HG03469 (cell line): Measurements from ENCODE around the gene RIN2.
"Not testable (repeated sequence)": the region's sequence is repeated elsewhere in the genome, so short reads cannot be mapped to it uniquely, and the experiment has no call there.

ENCODE experiments used
- ATAC-seq: cut with Tn5 transposase; IDR thresholded peaks from one replicate; pipeline ENCODE4 v1.9.1; 2021; ENCODE audit warnings: mild to moderate bottlenecking, moderate library complexity, moderate number of reproducible peaks; ENCODE audit not compliant: unreplicated experiment

RIN2 gene

DNA sequence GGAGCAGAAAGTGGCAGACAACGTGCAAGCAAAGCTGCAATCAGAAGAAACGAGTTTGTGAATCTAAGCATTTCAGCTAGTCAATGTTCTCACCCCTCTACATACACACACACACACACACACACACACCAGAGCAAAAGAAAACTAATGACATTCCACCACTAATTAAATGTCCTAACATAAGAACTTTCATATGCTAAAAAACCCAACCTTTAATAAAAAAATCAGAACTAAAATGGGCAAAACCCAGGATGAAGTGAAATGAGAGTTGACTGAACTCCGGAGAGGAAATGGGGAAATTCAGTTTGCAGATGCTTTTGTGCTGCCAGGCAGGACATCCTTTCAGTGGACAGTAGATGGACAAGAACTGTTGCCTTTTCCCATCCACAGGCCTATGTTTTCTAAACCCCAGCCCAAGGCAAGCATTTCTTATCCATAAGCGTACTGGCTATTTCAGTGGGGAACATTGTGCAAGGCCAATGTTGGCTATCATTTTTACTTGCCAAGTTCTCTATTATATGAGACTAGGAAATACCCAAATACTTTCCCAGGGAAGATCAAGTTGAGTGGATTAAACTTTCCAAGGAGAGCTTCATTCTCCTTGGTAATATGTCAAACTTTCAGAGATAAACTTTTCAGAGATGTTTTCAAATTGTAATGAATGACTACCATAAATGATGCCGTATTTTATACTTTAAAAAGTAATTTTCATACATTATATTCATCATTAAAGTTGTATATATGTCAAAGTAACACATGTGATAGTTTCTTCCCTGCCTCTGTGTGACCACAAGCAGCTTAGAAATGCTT, 27.3 kb downstream of the RIN2 start:
- ATAC-seq = no peak

DNA sequence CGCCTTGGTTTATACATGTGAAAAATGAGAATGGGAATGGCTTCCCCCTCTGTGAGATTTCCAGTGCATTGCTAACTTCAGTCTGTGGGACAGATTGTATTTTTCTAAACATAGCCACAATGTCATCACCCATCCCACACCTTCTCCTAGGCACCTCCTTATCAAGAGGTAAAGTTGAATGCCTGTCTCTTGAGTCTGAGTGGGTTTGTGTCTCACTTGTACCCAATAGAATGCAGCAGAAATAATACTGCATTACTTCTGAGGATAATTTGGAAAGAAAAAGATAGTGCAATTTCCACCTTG, 27.9 kb downstream of the RIN2 start:
- no peak for ATAC-seq

DNA sequence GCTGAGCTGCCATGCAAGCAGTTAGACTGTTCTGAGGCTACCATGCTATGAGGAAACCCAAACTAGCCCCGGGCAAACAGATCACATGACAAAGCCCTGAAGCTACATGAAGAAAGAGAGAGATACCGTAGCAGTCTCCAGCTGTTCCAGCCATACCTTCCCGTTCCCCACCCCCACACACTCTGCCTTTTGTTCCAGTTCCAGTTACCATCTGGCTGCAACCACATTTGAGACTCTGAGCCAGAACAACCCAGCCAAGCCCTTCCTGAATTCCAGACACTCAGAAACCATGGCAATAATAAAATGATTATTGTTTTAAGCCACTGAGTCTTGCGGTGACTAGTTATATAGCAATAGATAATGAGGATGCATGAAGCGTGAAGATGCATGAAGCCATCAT, 28.3 kb downstream of the RIN2 start:
- no peak for ATAC-seq

DNA sequence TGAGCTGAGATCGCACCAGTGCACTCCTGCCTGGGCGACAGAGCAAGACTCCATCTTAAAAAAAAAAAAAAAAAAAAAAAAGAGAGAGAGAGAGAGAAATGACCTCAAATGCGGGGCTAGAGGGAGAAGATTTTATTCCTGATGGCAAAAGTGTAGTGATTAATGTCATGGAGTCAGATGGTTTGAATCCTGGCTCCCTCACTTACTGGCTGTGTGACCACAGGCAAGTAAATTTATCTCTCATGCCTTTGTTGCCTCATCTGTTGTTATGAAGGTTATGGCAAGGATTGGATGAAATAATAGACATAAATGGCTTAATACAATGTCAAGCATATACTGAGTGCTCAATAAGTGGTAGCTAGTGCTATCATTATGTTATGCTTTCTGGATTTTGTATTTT, 29.3 kb downstream of the RIN2 start:
- no peak for ATAC-seq

DNA sequence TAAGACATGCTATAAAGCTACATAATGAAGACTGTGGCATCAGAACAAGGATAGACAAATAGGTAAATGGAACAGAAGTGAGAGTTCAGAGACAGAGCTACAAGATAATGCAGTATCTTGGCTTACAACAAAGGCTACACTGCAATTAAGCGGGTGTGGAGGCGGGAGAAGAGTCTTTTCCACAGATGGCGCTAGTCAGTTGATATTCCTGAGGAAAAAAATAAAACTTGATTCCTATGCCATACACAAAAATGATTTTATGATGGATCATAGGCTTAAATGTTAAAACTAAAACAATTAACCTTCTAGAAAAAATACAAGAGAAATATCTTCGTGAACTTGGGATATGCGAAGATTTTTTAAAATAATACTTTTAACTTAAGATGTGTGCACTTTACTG, 31.0 kb downstream of the RIN2 start:
- no peak for ATAC-seq

DNA sequence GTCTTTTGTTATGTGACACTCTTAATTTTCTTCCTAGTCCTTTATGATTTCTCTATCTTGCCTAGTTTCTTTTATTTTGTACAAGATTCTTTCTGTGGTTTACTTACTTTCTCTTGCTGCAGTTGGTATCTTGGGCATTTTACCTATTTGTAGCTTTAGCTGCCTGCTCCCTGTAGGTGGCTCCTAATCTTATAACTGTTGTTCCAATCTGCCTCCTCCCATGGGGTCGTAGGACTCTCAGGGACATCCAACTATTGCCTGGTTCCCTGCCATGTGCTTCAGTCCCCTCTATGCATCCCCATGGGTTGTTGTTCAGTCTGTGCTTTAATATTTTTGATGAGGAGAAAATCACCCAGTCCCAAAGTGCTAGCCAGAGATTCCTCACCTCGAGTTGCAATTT, 31.4 kb downstream of the RIN2 start:
- no peak for ATAC-seq

DNA sequence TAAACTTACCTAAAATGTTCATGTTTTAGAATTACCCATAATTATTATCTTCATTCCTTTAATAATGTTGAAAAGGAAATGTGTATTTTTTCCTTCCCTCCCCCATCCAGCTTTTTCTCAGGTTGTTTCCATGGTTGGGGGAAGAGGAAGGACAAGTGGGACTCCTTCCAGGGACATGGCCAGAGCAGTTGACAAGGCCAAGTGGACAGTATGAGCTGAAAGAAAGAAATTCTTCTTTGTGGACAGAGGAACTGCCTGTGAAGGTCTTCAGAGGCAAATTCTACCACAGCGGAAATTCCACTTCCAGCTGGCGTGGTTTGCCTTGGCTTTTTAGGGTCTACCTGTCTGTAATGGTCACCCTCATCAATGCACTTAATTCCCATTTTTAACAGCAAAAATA, 33.8 kb downstream of the RIN2 start:
- ATAC-seq = no peak

DNA sequence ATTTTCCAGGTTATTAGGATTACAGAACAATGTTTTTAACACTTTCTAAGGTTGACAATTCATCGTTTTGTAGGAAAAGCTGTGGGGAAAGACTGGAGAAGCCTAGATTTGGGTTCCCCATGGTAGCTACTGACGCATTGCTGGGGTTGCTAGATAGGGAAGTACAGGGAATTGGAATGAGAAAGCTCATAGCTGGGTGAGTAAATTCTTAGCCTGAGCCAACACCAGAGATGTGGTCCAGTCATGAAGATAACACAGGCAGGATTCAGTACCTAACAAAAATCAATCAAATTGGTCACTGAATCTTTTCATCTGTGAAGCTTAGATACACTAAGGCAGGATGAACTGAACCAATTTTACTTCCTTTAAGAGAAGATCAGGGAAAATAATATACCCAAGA, 35.7 kb downstream of the RIN2 start:
- ATAC-seq = no peak

DNA sequence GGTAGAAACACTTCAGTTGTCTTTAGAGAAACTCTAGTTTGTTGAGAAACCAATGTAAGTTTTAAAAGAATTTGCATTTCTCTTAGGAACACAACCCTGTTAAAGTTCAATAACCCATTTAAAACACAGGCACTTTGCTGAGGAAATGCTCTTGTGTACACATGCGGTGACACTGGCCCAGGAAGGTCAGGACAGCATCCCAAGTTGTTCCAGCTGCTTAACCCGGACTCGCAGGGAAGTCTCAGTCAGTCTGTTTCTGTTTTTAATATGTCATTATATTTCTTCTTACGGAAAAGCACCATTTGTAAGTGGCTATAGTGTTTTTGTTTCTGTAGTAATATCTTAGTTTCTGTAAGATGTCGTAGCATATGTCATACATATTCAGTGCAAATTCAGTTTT, 36.9 kb downstream of the RIN2 start:
- no peak for ATAC-seq

DNA sequence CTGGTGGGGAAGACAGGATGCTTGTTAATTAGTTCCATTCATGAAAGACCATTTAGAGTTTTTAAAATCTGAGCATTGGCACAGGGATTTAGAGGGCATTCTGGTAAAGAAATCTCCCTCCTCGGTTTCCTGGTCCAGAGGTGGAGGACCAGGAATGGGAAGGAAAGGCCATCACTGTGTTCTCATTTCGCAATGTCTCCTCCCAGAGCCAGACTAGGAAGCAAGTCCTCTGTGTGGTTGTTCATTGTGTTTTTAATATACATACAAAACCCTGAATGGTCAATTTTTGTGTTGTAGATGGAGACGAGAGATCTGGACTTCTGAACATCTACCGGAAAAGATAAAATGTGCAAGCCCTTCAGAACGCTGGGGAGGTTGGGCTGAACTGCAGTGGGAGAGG, 41.3 kb downstream of the RIN2 start:
- ATAC-seq = no peak

DNA sequence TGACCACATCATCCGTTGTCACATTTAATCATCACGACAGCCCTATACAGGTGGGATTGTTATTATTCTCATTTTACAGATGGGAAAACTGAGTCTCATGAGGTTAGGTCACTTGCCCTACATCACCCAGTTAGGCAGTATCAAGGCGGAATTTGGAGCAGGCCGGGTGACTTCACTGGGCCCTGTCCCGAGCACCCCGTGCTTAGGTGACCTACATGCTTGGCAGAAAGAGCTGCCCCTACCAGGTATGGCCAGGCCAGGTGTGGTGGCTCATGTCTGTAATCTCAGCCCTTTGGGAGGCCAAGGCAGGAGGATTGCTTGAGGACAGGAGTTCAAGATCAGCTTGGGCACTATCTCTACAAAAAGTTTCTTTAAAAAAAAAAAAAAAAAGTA, 44.0 kb downstream of the RIN2 start:
- no peak for ATAC-seq

DNA sequence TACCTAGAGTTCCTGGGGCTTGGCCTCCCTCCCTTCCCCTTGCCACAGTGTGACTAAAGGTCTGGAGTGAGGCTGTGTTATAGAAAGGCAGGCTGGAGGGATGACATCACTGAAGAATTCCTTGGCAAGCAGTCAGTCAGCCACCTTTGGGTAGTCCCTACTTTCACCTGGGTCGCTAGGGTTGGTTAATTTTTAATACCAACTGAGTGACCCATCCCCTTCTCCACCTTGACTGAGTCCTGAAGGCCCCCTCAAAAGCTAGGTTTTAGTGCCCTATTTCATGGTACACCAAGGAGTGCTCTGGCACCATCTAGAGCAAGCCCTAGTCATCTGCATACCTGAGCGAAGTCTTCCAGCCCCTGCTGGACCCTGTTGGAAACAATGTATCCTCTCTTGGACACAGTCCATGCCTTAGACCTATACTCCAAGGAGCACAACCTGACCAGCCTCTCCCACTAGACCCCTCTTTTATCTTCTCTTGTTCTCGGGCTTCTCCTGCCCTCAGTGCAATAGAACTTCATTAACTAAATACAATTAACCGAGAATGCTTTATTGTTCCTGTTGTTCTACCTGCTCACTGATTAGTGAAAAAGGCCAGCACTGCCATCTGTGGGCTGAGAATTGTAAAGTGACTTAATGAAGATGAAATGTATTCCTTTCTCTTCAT, 44.6 kb downstream of the RIN2 start:
- no peak for ATAC-seq

DNA sequence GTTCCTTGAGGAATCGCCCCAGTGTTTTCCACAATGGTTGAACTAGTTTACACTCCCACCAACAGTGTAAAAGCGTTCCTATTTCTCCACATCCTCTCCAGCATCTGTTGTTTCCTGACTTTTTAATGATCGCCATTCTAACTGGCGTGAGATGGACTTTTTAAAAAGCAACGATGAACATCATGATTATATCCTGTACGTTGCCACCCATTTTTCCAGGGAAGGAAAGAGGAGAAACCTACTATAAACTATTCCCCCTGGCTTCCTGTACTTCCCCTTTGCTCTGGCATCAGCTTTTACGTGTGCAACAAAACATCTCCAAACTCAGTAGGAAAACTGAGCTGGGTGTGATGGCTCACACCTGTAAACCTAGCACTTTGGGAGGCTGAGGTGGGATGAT, 48.2 kb downstream of the RIN2 start:
- ATAC-seq = not testable (repeated sequence)

DNA sequence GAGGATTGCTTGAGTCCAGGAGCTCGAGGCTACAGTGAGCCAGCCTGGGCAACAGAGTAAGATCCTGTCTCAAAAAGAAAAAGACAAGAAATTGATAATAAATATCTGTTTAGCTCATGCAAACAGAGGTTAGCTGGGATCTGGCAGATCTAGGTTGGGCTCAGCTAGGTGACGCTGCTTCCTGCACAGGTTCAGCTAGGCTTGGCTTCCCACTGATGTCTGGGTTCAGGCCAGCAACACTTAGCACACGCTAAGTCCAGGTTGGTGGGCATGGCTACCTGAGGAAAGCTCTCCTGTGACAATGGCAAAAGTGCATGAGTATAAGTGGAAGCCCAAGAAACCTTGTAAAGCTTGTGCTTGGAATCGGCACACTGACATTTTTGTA, 48.7 kb downstream of the RIN2 start:
- ATAC-seq = no peak

DNA sequence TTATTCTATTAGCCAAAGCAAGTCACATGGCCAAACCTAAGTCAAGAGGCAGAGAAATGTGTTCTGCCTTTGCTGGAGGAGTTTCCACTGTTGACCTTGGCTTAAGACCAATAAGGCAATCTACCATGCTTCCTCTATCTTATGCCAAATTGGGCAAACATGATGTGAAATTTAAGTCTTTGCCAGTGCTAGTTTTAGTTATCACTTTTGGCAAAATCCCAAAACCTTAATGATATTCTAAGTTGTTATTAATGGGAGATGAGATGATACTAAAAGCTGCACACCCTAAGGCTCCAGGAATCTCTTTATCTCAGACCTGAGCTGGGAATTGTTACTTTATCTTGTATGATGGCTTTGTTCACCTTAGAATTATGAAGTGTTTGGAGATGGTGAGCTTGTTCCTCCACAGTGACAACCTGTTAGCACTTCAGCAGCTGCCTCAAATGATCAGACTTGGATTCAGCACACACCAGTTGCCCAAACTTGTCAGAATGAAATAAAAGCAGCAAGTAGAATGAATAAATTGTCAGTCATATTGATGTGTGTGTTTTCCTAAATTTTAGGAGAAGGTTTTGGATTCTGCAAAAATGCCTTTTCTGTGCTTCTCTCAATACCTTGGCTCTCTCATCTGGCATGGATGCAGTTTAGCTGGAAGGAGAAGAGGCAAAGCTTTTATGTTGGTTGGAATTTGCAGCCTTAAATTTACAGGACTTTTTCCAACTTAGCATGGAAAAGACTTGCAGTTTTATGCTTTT, 49.3 kb downstream of the RIN2 start:
- no peak for ATAC-seq
